Measurements from ENCODE around the gene MEIS1.

DNA sequence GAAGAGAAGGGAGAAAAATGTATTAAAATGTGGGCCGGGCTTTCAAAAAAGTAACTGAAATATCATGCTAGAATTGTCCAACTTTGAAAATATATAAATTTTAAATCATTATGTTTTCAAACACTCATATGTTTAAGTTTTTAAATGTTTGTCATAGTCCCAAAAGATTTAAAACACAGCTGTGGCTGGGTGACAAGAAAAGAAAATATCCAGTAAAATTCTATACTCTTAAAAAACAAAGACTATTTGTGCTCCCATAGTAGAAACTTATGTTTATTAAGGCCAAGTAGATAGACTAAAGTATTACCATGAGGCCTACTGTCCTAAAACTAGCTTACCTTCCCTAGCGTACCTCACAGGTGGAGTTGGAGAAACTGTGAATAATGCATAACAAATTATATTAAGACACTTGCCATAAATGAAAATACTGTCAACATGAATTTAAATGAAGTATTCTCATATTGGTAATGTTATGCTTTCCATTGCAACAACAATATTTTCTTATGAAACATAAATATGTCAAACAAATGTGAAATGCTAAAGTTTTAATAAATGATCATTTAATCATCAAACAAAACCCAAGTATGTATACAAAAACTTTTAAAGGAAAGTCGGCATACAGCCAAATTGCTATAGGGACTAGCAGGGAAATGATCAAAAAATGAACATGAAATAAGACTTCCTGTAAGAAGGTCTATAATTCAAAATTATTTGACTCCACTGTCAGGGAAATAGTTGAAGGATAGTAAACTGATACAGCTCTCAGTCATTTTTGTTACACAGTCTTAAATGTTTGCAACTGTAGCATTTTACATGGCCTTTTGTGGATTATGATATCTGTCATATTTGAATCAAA is 13.4 kb downstream of the MEIS1 start:
- TF ChIP-seq, protein P1, sequence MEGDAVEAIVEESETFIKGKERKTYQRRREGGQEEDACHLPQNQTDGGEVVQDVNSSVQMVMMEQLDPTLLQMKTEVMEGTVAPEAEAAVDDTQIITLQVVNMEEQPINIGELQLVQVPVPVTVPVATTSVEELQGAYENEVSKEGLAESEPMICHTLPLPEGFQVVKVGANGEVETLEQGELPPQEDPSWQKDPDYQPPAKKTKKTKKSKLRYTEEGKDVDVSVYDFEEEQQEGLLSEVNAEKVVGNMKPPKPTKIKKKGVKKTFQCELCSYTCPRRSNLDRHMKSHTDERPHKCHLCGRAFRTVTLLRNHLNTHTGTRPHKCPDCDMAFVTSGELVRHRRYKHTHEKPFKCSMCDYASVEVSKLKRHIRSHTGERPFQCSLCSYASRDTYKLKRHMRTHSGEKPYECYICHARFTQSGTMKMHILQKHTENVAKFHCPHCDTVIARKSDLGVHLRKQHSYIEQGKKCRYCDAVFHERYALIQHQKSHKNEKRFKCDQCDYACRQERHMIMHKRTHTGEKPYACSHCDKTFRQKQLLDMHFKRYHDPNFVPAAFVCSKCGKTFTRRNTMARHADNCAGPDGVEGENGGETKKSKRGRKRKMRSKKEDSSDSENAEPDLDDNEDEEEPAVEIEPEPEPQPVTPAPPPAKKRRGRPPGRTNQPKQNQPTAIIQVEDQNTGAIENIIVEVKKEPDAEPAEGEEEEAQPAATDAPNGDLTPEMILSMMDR (IDR thresholded peaks at IDR 0.05; ENCODE audit: low read length), result no peak
- no peak for TF ChIP-seq EZH2phosphoT487 (IDR thresholded peaks at IDR 0.05; ENCODE audit: low read length)
